Spleen (tissue), 7 donors: ENCODE results near the gene GALNT17.

Experiments used
- POLR2A ChIP-seq, 3 donors: fragments of 450-650 bp; IDR thresholded peaks; one replicate each; pipeline ENCODE4 v1.5.1; 2017; ENCODE audit warnings: antibody characterized with exemption in 3 of 3, mild to moderate bottlenecking in 1 of 3
- POLR2AphosphoS5 ChIP-seq, 3 donors: sonication (generic); formaldehyde crosslinking; IDR thresholded peaks; one replicate each; pipeline ENCODE4 v1.5.1; 2017; ENCODE audit warnings: antibody characterized with exemption in 3 of 3
- TF ChIP-seq, protein P1 (sequence below), 11 experiments: fragments of 200-600 bp in 7 of 11; fragments of 450-650 bp in 4 of 11; sonication (generic) in 4 of 11; IDR thresholded peaks in 8 of 11; conservative IDR thresholded peaks in 3 of 11; 1 replicate in 7 of 11; 2 replicates in 4 of 11; pipeline versions ENCODE4 v1.4.0 to v1.8.0; 2016 to 2021; ENCODE audit warnings: antibody characterized with exemption in 11 of 11, inconsistent platforms in 4 of 11, mild to moderate bottlenecking in 1 of 11
- donor health status: DM: no; HTN: no; CAD: no; lungs with moderate emphysema.
- donor health status: DM: no; HTN: no; CAD: no.
- donor health status: DM: no; HTN: no; CAD: no.

DNA sequence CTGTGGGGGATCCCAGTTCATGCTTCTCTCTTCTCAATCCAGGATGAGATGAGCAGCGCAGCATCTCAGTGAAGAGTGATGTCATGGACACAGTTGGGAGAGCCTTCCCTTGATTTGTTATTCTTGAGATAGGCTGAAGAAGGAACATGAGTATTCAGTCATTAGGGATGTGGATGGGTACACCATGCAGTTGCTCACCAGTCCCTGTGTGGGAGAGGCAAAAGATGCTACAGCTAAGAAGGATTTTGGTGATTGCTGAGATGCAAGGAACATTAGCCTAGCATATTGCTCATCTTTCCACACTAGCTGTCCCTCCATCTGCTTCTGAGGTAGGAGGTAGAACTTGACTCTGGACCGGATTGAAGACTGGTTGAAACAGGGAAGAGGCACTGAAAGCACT is 179.6 kb downstream of the GALNT17 start:
- TF ChIP-seq, protein P1, sequence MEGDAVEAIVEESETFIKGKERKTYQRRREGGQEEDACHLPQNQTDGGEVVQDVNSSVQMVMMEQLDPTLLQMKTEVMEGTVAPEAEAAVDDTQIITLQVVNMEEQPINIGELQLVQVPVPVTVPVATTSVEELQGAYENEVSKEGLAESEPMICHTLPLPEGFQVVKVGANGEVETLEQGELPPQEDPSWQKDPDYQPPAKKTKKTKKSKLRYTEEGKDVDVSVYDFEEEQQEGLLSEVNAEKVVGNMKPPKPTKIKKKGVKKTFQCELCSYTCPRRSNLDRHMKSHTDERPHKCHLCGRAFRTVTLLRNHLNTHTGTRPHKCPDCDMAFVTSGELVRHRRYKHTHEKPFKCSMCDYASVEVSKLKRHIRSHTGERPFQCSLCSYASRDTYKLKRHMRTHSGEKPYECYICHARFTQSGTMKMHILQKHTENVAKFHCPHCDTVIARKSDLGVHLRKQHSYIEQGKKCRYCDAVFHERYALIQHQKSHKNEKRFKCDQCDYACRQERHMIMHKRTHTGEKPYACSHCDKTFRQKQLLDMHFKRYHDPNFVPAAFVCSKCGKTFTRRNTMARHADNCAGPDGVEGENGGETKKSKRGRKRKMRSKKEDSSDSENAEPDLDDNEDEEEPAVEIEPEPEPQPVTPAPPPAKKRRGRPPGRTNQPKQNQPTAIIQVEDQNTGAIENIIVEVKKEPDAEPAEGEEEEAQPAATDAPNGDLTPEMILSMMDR (IDR thresholded peaks at IDR 0.05 in 8 of 11, conservative IDR thresholded peaks at IDR 0.05 in 3 of 11): no peak
- TF ChIP-seq POLR2A (IDR thresholded peaks at IDR 0.05) (no peak), POLR2AphosphoS5 (IDR thresholded peaks at IDR 0.05) (no peak)
